ENCODE data around the gene ARFGAP3.
A peak's percentile ranks its signal among the peaks of the same experiment; 100 is the strongest.

ARFGAP3 gene, protein sequence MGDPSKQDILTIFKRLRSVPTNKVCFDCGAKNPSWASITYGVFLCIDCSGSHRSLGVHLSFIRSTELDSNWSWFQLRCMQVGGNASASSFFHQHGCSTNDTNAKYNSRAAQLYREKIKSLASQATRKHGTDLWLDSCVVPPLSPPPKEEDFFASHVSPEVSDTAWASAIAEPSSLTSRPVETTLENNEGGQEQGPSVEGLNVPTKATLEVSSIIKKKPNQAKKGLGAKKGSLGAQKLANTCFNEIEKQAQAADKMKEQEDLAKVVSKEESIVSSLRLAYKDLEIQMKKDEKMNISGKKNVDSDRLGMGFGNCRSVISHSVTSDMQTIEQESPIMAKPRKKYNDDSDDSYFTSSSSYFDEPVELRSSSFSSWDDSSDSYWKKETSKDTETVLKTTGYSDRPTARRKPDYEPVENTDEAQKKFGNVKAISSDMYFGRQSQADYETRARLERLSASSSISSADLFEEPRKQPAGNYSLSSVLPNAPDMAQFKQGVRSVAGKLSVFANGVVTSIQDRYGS

GRCh38 chr22:42856865-42857704 is at the start of gene ARFGAP3:
TSS of gene ARFGAP3 (minus strand) at chr22:42857273. CDS start at chr22:42857182, 91 bp downstream.
- DNase-seq, result peak; percentile 94 to 96

DNA sequence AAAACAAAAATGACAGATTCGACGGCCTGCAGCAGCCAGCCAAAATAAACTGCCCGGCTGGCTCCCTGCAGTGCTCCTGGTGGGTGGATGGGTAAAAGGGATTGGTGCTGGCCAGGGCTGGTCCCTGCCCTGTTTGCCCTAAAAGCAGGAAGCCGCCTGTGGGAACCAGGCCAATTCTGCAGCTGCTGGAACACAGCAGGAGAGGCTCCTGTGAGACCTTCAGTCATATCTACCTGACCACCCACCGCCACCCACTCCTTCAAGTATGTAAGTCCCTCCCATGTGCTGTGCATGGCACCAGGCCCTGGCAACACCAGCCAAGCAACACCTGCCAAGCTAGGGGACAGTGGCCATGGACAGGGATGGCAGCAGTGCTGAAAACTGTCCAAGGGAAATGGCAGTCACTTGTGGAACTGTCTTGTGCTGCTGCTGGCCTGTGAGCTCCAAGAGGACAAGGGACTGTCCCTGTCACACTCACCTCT is 48.7 kb upstream of the ARFGAP3 start:
- DNase-seq, result no peak

GRCh38 chr22:42905217-42905616 is 48.1 kb upstream of the ARFGAP3 start:
- no peak for DNase-seq

DNA sequence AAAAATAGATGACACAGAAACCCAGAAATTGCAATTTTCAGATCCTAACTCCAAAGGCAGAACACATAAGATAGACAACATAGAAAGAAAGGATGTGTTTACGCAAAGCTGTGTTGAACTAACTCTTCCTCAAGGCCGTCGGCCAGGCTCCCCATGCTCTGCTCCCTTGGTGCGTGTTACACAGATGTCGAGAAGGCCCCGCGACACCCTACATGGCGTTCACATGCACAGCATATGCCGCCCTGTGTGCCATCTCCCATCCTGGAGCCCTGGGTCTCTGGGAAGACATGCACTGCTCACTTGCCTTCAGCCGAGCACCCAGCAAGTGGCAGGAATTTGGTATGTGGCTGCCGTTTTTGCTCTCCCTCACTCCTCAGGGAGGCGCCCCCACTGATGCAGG is 47.0 kb upstream of the ARFGAP3 start:
- DNase-seq, result no peak

- DNase-seq, result no peak
These were observed 45.9 kb upstream of the ARFGAP3 start for GRCh38 chr22:42902875-42903510.

DNA sequence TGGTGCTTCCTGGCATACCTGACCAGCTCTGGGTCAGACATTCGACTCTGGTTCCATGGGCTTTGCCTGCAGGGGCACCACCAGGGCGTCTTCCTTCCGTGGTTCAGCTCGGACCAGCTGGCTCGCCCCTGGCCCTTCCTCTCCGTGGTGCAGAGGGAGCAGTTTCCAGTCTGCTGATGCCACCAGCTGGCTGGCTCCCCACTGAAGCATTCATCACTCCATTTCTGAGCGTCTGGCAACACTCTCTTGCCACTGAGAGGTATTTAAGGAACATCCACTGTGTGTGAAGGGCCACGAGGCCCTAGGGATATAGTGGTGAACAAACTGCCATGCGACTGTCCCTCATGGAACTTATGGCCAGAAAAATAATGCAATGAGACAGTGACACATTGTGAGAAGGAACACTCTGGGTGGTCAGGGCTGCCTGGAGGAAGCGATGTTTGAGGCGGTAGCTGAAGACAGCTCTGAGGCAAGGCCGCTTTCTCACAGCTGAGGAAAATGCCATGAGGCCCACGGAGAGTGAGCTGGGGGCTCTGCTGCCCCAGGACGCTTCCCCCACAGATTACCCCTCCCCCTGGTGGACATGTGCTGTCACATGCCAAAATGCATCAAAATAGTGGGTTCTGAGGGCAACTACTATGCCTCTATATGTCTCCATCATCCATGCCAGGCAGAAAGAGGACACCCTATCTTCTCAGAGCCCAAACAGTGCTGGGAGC is 44.9 kb upstream of the ARFGAP3 start:
- DNase-seq, result no peak

- DNase-seq, result no peak
These were observed 40.9 kb upstream of the ARFGAP3 start for GRCh38 chr22:42897960-42898359.

DNA sequence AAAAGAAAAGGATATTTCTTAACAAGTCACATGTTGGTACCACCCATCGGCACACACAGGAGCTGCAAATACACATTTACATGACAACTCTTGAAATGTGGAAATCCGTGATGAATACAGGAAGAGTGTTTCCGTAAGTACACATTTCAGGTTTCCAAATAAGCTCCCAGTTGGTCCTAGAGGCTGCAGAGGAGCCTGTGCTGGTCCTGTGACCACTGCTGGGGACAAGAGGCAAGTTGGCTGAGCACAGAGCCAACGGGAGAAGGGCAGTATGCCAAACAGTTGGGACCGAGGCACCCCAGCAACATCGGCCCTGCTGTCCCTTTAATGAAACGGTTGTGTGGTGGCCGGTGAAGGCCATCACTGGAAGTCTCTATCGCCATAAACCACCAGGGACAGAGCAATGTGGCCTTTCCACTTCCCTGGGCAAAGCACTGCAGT is 38.5 kb upstream of the ARFGAP3 start:
- DNase-seq, result no peak

DNA sequence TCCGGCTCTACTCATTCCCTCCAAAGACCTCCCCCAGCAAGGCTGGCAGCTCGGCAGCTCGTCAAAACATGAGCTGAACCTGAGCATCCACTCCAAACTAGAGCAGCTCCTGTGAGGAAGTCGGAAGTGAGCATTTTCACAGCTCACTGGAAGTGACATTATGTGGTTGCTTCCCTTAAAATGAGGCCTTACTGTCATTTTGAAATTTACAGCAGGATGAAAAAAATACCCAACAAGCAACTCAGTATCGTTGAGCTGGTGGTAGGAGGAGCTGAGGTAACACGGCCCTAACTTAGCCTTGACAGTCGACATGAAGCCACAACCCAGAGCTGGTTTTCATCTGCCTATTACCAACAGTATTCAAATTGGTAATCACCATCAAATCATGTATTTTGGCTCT is 38.0 kb upstream of the ARFGAP3 start:
- DNase-seq, result peak; percentile 38 to 45

DNA sequence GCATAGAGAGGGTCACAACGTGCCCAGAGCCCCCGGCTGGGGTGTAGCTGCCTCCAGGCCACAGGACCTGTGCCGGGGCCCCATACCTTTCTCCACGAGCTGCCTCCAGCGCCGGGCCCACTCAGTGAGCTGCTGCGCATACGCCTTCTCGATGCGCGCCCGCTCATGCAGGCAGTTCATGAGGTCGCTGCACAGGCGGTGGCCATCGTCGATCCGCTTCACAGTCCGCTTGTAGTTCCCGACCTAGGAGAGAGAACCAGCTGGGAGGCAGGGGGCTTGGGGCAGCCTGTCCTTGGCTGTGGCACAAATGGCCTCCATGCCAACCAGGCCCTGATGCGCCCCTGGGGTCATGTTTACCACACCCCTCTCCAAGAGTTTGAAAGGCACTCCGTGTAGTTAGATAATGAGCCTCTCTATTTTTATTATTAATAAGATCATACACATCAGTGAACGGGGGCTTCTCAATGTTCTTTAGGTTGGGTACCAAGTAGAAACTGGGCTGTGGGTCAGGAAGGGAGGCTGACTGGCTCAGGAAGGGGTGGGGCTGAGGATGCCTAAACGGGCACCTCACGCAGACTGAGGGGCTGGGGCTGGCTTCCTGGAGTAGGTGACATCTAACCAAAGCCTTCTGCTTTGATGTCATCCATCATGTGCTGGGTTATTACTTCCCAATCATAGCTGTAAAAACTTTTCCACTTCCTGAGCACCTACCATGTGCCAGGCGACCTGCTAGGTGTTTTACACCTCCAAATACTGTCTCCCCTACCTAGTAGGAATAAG is 36.5 kb upstream of the ARFGAP3 start:
- peak in 1 of 2 donors; percentile 27 for DNase-seq

DNA sequence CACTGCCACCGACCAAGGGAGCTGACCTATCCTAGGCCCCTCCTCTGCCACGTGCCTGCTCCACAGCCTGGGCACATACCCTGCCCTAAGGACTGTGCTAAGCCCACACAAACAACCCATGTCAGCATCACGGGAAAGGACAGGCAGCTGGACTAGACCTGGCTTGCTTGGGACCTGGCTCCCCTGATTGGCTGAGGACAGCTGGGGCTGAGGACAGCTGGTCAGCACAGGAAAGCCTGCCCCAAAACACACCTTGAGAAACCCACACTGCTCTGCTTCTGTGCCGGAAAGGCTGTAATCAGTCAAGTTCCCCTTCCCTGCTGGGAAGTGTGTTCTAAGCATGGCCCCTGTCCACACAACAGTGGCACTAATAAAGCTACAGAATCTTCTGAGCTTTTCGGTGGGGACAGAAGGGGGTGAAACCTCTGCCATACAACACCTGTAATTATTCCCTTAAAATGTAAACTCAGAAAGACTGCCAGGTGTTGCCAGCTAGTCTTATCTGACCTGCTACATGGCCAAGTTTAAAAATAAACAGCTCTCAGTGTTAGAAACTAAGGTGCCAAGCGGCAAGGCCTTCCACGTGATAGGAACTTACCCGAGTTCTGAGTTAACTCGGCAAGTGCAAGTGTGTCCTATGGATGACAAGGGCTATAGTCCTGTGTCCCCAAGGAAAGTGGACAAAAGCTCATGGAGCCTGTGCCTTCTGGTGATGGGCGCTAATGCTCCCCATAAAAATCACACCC is 35.7 kb upstream of the ARFGAP3 start:
- DNase-seq, result peak in 1 of 2 donors; percentile 18

- no peak for DNase-seq
These were observed 35.1 kb upstream of the ARFGAP3 start for GRCh38 chr22:42892156-42892555.

- no peak for DNase-seq
These were observed 34.6 kb upstream of the ARFGAP3 start for GRCh38 chr22:42891696-42892095.

DNA sequence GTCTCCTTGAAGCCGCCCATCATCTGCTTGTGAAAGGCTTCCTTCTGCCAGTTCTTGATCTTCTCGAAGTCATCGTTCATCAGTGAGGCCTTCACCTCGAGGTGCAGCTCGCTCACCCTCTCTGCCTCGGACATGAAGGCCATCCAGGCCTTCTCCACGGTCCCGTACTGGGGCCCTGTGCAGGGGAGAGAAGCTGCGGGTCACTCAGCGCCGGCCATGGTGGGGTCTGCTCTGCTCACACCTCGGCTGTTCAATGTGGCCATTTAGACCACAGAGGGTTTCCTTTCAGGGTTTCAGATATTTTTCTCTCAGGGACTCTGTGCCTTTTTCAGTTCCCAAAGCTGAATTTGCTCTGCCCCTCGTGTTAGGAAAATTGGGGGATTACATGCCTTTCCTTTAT is 33.9 kb upstream of the ARFGAP3 start:
- no peak for DNase-seq

GRCh38 chr22:42889304-42889703 is 32.2 kb upstream of the ARFGAP3 start:
- peak; percentile 23 to 35 for DNase-seq

GRCh38 chr22:42887523-42888507 is 30.7 kb upstream of the ARFGAP3 start:
- DNase-seq, result no peak

- no peak for DNase-seq
These were observed 30.0 kb upstream of the ARFGAP3 start for GRCh38 chr22:42887120-42887519.

GRCh38 chr22:42885446-42885845 is 28.4 kb upstream of the ARFGAP3 start:
- DNase-seq, result no peak

GRCh38 chr22:42884616-42885375 is 27.7 kb upstream of the ARFGAP3 start:
- DNase-seq, result no peak
